GM21786 (cell line): ENCODE data around the gene ACOT12.
"Not testable (repeated sequence)": the region's sequence is repeated elsewhere in the genome, so short reads cannot be mapped to it uniquely, and the experiment has no call there.

ENCODE experiments used
- ATAC-seq: cut with Tn5 transposase; IDR thresholded peaks from one replicate; pipeline ENCODE4 v1.9.1; 2021; ENCODE audit not compliant: unreplicated experiment

ACOT12 gene

GRCh38 chr5:81393783-81394718 is at the start of gene ACOT12:
Gene ACOT12 (minus strand): TSS chr5:81394134. CDS start chr5:81394114, 20 bp downstream.
- no peak for ATAC-seq

DNA sequence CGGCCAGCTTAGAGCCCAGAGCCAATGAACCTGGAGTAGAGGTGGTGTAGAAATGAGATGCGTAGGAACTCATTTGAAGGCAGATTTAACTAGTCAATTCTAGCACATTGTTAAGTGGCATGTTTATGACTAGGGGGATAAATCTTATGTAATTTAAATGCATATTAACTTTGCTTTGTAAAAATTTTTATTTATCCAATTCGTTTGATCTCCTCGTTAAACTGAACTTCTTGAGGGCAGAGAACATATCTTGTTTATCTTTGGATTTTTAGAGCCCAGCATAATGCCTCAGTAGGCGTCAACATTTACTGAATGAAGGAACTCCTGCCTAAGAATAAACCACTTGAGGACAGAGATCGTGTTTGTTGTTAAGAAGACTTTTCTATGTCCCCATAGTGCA is 41.1 kb upstream of the ACOT12 start:
- no peak for ATAC-seq

- ATAC-seq = no peak
These were observed 36.1 kb upstream of the ACOT12 start for GRCh38 chr5:81429985-81430384.

DNA sequence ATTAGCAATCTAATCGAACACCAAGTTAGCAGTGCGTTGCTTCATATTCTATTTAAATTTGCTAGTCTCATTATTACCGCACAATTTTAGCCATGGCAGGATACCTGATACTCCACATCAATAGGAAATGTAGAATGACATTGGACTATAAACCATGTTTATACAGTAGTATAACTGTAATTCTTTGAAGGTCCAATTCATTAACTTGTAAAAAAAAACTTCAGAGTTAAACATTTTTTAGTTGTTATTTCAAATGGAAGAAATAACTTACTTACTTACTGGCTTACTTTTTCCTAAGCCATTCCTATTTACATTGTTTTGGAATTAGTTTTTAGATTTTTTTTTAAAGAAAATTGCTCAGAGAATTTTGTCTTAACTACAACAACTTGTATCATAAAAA is 35.4 kb upstream of the ACOT12 start:
- ATAC-seq = no peak

DNA sequence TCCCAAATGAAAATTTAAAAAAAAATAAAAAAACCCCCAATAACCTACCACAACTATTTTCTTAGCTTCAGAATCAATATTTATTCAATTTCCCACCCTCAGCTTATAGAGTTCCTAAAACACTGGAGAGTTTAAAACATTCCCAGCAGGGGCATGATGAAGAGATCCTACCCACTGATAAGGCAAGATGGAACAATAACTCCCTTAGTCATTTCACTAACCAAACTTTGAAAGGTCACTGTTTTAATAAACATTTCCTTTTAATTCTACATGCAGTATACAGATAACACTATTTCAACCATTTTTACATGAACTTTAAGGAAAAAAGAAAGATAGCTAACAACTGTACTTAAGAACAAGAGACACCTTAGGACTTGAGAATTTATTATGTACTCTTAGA is 34.9 kb upstream of the ACOT12 start:
- no peak for ATAC-seq

- ATAC-seq = no peak
These were observed 34.5 kb upstream of the ACOT12 start for GRCh38 chr5:81428446-81428845.

- ATAC-seq = no peak
These were observed 33.6 kb upstream of the ACOT12 start for GRCh38 chr5:81427566-81427965.

DNA sequence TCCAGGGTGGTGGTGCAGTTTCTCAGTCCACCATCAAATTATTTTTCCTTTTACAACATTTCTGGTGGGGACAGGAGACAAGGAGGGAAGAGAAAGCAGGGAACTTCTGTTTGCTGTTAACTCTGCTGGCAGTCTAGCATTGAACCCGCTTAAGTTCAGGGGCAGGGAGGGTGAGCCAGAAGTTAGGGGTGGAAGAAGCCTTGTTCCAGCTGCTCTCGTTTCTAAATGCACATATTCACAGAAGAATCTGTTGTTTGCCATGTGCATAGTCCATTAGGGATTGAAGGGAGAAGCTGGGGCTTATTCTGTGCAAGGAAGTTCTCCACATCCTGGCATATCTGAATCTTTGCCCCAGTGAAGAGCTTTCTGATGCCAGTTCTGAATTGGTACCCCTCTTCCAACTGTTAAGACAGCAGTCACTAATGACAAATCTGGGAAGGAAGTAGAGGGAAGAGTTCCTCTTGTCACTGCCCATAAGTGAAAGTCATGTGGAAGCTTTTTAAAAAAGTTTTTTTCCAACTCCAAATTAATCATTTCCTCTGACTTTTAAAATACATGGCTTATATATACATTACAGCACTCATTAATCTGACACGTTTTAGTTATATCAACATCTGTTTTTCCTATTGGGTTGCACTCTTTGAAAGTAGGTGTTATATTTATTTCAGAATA is 32.6 kb upstream of the ACOT12 start:
- no peak for ATAC-seq

- ATAC-seq = no peak
These were observed 31.6 kb upstream of the ACOT12 start for GRCh38 chr5:81425569-81425968.

- ATAC-seq = no peak
These were observed 30.8 kb upstream of the ACOT12 start for GRCh38 chr5:81424728-81425127.

GRCh38 chr5:81422671-81423070 is 28.7 kb upstream of the ACOT12 start:
- ATAC-seq = no peak

- peak; percentile 74 for ATAC-seq
These were observed 26.2 kb upstream of the ACOT12 start for GRCh38 chr5:81420039-81420667.

GRCh38 chr5:81418606-81419005 is 24.7 kb upstream of the ACOT12 start:
- ATAC-seq = no peak

DNA sequence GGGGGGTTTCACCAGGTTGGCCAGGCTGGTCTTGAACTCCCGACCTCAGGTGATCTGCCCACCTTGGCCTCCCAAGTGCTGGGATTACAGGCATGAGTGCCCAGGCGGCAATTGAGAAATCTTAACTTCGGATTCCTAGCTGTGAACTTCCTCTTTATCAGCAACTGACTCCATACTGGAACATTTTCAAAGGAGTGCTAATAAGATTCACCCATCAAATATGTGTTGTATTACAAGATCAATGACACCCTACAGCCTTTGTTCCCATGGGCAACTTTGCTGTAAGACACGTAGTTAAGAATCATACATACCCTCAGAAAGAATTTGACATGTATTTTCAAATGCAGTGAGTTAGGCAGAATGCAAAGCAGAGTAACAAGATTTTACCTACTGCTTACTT is 23.1 kb upstream of the ACOT12 start:
- ATAC-seq = no peak

DNA sequence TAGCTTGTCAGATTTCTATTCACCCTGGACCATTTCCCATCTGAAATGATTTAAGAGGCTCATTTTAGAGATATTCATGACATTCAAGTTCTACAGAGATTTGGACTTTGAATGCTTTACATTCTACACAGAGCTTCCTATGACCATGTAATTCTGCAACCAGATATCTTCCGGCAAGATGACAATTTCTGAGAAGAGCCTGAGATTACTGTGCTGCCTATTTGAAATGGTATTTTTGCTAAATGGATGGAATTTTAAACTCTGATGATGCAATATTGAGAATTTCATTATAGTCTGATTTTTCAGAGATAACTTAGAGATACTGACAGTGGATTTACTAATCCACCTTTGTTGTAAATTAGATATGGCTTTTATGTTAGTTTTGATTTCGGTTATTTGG is 16.0 kb upstream of the ACOT12 start:
- no peak for ATAC-seq

GRCh38 chr5:81409361-81409760 is 15.4 kb upstream of the ACOT12 start:
- ATAC-seq = no peak

GRCh38 chr5:81408496-81408895 is 14.6 kb upstream of the ACOT12 start:
- ATAC-seq = no peak

DNA sequence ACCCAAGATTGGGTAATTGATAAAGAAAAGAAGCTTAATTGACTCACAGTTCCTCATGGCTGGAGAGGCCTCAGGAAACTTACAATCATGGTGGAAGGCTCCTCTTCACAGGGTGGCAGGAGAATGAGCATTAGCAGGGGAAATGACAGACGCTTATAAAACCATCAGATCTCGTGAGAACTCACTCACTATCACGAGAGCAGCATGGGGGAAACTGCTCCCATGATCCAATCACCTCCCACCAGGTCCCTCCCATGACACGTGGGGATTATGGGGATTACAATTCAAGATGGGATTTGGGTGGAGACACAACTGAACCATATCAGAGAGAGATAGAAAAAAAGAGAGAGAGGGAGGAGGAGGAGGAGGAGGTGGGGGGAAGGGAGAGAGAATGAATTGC is 13.9 kb upstream of the ACOT12 start:
- ATAC-seq = not testable (repeated sequence)

DNA sequence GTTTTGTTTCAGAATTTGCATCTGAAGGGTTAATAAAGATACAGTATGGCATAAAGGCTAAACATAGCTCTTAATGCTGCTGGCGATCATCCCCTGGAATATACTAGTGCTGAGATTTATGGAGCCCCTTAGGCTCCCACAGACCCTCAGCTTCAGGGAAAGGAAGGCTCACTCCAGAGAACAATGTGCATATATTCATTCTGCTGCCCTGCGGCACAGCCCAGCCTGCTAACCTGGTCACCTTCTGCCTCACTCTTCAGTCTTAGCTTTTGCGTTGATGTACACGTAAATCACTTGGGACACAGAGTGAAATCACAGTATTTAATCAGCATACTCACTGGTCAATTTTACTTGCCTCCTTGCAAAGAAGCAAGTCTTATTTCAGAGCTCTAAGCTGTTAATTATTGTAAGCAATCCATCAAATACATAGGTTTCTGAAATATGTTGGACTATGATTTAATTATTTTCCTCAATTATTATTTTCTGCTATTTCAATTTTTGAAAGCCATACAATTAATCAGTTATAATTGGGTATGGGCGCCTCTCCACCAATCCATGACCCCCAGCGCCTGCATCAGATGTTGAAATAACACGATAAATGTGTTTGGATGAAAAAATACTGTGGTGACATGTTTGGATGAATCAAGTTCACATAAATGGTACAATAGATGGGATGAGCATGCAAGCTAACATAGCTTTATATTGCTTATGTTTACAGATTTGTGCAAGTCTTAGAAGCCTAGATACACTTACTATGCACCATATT is 11.4 kb upstream of the ACOT12 start:
- ATAC-seq = no peak

GRCh38 chr5:81402192-81402930 is 8.4 kb upstream of the ACOT12 start:
- ATAC-seq = no peak
